Mesenteric fat pad (tissue), 1 donor: Measurements from ENCODE around the gene AATF. TPM values are rescaled to one million over a fixed set of nuclear protein-coding genes. Genes with fewer than 3 reads are reported as not detected.
"Not testable (repeated sequence)": the region's sequence is repeated elsewhere in the genome, so short reads cannot be mapped to it uniquely, and the experiment has no call there.

ENCODE experiments used
- DNase-seq: peaks from one replicate; pipeline ENCODE4 v3.0.0-alpha.2; 2020; ENCODE audit warnings: low spot score
- total RNA-seq: library from RNA; stranded (reverse); fragmentation: NEBNext Ultra II Directional; extraction: Animal tissue kit (Norgen Biotek cat#: 25700); gene quantifications from one replicate; pipeline ENCODE4 v1.2.1, GENCODE V29; 2021
- donor health status: DM: yes; HTN: yes; CAD: no.

AATF gene
- total RNA-seq, 1 donor from 2014 or later, result 42.3 TPM

DNA sequence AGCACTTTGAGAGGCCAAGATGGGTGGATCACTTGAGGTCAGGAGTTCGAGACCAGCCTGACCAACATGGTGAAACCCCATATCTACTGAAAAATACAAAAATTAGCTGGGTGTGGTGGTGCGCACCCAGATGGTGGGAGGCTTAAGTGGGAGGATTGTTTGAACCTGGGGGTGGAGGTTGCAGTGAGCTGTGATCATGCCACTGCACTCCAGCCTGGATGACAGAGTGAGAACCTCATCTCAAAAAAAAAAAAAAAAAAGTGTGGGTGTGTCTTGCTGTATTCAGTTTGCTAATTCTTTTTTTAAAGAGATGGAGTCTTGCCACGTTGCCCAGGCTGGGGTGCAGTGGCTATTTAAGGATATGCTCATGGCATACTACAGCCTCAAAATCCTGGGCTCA is 124.7 kb downstream of the AATF start:
- DNase-seq, result not testable (repeated sequence)

DNA sequence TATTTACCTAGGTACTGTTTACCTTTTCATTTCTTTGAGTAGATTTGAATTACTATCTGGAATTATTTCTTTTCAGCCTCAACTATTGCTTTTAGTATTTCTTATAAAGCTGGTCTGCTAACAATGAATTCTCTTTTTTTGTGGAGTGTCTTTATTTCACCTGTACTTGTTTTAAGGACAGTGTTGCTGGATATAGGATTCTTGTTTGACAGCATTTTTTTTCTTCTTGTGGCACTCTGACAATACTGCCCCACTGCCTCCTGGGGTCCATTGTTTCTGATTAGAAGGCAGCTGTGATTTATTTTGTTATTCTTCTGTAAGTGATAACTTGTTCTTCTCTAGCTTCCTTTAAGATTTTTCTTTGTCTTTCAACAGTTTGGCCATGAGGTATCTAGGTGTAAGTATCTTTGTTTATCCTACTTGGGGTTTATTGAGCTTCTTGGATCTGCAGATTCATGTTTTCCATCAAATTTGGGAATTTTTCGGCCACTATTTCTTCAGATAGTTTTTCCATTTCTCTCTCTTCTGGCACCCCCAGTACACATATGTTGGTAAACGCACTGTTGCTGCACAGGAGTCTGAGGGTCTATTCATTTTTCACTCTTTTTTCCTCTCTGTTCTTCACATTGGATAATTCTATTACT is 130.4 kb downstream of the AATF start:
- DNase-seq, result no peak

- DNase-seq, result no peak
Observed at GRCh38 chr17:37079735-37080134, 131.0 kb downstream of the AATF start.

DNA sequence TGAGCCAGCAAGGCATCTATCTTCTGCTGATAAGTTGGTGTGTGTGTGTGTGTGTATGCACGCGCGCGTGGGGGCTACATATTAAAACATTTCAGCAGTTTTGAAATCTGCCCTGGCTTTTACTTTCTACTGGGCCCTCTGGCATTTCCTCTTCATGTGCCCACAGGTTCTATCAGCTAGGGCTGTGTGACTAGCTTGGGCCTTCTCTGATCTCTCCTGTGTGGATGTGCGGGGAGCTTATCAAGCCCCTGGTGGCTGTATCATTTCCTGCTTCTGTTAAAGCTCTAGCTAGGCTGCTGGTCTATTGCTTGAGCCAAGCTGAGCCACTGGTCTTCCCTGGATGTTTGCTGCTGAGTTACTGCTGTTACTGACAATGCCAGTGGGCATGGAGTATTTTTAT is 132.5 kb downstream of the AATF start:
- DNase-seq, result no peak

- no peak for DNase-seq
Observed at GRCh38 chr17:37082311-37082860, 133.6 kb downstream of the AATF start.

- no peak for DNase-seq
Observed at GRCh38 chr17:37082985-37083384, 134.2 kb downstream of the AATF start.

DNA sequence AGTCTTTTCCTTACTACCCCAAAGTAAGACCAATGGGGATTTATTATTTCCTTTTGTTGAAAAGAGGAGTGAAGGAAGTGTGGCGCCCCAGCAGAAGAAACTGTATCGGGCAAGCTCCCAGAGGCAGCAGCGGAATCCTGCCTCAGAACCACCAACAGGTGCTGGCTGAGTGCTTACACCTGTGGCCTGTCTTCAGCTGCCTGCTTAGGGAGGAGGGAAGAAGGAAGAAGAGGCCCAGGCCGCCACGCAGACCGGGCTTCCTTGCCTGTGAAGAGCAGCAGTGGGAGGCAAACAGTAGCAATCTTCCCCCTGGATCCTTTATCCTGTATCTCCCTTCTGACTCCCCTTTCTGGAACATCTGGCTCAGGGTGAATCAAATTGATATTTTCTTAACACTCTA is 134.7 kb downstream of the AATF start:
- no peak for DNase-seq

- DNase-seq, result no peak
Observed at GRCh38 chr17:37084372-37084771, 135.6 kb downstream of the AATF start.

DNA sequence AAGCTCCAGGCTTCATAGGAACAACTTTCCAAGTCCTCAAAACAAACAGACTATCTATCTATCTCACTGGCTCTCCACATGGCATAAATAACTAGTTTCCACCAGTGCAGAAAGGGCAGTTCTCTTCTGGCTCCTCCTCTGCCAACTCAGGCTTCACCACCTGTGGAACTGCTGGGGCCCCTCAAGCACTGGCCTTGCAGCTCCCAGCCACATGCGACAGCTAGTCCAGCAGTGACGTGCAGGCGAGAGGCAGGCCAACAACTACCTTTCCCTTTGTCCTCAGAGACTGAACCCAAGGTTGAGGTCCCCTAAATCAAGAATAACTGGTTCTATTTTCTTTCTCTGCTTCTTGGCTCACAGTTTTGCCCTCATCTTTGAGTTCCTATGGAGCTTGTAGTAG is 137.6 kb downstream of the AATF start:
- no peak for DNase-seq

- DNase-seq, result no peak
Observed at GRCh38 chr17:37086948-37087347, 138.2 kb downstream of the AATF start.

DNA sequence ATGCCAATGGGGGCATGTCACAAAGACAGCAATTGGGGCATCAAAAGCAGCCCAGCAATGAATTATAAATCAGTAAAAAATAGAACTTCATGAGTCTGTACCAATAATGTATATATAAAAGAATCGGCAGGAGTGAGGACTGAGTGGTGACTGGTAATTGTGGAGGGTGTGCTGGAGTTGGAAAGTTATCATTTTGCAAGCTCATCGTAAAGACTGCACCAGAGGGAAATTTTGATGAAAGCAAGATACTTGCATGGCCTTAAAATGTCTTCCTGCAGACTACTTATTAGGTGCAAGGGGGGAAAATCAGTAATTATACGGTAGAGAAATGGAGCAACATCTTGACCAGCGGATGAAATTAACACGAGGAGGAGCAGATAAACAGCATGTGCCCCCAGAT is 138.9 kb downstream of the AATF start:
- no peak for DNase-seq

DNA sequence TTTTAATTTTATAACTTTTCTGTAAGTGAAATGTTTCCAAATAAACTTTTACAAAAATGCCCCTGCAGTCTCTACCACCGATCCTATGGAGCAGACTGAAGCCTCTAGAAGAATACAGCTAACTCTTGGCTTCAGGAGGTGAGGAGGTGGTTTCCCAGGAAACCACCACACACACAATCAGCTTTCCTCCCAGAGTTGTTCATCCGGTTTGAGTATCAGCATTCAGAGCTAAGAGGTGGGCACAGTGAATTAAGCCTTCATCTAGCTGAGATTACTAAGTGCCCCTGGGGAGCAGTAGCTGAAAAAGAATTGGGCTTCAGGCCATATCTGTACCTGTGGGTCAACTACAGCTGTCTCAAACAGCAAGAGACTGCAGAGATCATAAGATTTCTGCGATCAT is 139.7 kb downstream of the AATF start:
- DNase-seq, result no peak

DNA sequence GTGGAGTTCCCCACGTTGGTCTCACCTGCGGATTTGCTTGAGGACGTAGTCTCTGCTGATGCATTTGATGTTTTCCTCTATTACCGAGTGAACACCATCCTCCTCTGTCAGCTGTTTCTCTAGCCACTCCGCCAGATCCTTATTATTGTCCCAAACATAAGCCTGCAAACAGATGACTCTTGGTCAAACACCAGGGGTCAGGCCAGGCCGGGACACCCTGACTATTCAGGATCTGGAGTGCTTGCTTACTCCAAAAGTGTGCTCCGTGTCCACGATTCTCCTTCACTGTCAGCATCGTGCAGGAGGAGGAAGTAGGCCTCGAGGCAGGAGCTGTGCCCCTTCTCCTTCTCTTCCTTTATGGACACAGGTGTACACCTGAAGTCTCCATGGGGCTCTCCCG is 140.2 kb downstream of the AATF start:
- no peak for DNase-seq

GRCh38 chr17:37089956-37090355 is 141.2 kb downstream of the AATF start:
- DNase-seq, result no peak

DNA sequence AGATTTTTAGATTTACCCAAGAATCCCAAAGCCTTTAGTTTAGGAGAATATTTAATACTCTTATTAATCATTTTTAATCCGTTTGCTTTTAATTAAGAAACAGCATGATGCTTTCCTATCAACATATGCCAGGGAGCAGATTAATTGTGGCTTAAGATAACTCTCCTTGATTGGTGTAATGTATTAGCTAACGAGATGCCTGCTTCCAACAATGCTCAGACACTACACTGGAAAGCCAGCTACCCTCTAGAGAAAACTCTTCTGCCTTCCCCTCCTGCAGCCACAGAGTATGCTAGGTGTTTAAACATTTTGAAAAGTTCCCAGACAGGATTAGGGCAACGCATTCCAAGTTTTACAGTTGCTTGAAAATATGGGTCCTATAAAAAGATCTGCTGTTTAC is 142.2 kb downstream of the AATF start:
- DNase-seq, result no peak

DNA sequence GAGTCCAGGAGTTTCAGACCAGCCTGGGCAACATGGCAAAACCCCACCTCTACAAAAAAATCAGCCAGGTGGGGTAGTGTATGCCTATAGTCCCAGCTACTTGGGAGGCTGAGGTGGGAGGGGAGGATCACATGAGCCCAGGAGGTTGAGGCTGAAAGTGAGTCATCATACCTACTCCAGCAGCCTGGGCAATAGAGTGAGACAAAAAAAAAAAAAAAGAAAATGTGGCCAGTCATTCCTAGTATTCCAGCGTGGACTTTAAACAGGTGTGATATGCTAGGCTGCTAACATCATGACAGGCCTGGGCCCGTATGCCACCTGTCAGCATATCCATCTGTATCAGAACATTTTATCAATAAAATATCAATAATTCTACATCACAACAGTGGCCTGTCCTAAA is 143.3 kb downstream of the AATF start:
- no peak for DNase-seq

DNA sequence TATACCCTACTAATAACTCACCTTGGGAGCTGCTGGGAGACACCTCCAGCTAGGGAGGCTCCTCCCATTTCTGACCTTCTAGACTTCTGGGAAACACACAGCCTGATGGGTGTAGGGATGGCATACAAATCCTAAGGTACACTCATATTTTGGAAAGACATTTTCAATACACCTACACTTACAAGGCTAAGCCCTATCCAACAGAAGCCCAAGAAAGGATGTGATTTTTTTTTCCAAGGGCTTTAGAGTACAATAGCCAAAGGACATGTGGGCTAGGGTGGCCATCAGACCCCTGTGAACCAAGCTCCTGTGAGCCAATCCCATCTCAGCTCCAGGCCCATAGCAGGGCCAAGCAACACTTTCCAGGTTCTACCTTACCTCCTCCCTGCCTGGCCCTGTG is 143.9 kb downstream of the AATF start:
- DNase-seq, result no peak

DNA sequence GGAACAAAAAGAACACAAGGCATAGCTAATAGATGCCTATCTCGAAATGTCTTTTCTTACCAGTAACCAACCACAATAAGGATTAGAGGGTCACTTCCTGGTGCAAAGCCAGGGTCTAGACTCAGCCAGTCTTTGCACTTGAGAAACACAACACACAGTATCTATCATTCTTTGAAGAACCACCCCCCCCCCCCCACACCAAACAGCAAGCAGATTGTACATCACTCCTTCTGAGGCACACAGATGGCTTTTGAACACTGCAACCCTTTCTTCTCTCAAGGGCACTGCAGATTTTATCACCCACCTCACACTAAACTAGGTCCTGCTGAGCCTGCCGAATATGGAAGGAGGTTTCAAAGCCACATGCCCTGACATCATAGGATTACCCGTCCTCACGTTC is 145.6 kb downstream of the AATF start:
- no peak for DNase-seq

GRCh38 chr17:37096071-37096470 is 147.3 kb downstream of the AATF start:
- no peak for DNase-seq

GRCh38 chr17:37097154-37097553 is 148.4 kb downstream of the AATF start:
- DNase-seq, result no peak

- DNase-seq, result no peak
Observed at GRCh38 chr17:37098152-37098551, 149.4 kb downstream of the AATF start.

GRCh38 chr17:37098910-37099664 is 150.3 kb downstream of the AATF start:
- DNase-seq, result no peak

- DNase-seq, result no peak
Observed at GRCh38 chr17:37100231-37100630, 151.5 kb downstream of the AATF start.
